NCI-H82 treated with DMSO at 0.1 percent for 48 hours (cell line): ENCODE results near the gene MLANA.

Source experiments
- DNase-seq: peaks from one replicate; lab custom pipeline; 2025; ENCODE audit not compliant: unreplicated experiment; lab: John Stamatoyannopoulos, UW

MLANA gene

GRCh38 chr9:5957166-5957565, 66.5 kb downstream of the MLANA start:
- DNase-seq = peak; percentile 19

- no peak for DNase-seq
These were observed 67.6 kb downstream of the MLANA start for GRCh38 chr9:5958273-5958672.
